HepG2 (cell line): Measurements from ENCODE around the gene PAPOLA. TPM values are rescaled to one million over a fixed set of nuclear protein-coding genes. Genes with fewer than 3 reads are reported as not detected.

ENCODE experiments used
- AGO2 ChIP-seq: fragments of 200-400 bp; formaldehyde crosslinking; optimal IDR thresholded peaks from 2 replicates; pipeline ENCODE3; 2017; ENCODE audit warnings: mild to moderate bottlenecking, low read depth, low read length, moderate library complexity
- AHDC1 ChIP-seq: sonication (generic); formaldehyde crosslinking; IDR thresholded peaks from 2 replicates; pipeline ENCODE4 v1.5.1; 2020; ENCODE audit warnings: mild to moderate bottlenecking, missing genetic modification reagents, borderline replicate concordance
- HIVEP1 ChIP-seq: sonication (generic); formaldehyde crosslinking; IDR thresholded peaks from 2 replicates; pipeline ENCODE4 v1.4.0; 2020; ENCODE audit warnings: mild to moderate bottlenecking, missing genetic modification reagents
- HOXA3 ChIP-seq: sonication (generic); formaldehyde crosslinking; IDR thresholded peaks from 2 replicates; pipeline ENCODE4 v1.5.0; 2020; ENCODE audit warnings: missing genetic modification reagents
- MAZ ChIP-seq, 2 experiments: sonication (generic) in 1 of 2; formaldehyde crosslinking in 1 of 2; IDR thresholded peaks; 2 replicates each; pipeline versions ENCODE4 v1.5.0 to v1.6.1; 2012 to 2020; ENCODE audit warnings: low read depth in 2 of 2, mild to moderate bottlenecking in 2 of 2, borderline replicate concordance in 1 of 2, improper control_type of control experiment in 1 of 2, low read length in 1 of 2, missing genetic modification reagents in 1 of 2, moderate library complexity in 1 of 2
- NFE2 ChIP-seq: sonication (generic); formaldehyde crosslinking; IDR thresholded peaks from 2 replicates; pipeline ENCODE4 v1.4.0; 2020; ENCODE audit warnings: missing genetic modification reagents
- NFIB ChIP-seq: sonication (generic); formaldehyde crosslinking; IDR thresholded peaks from 2 replicates; pipeline ENCODE4 v1.9.0; 2021; ENCODE audit warnings: missing genetic modification reagents, mild to moderate bottlenecking, borderline replicate concordance
- RBM39 ChIP-seq: fragments of 200-400 bp; formaldehyde crosslinking; IDR thresholded peaks from one replicate; pipeline ENCODE4 v1.6.1; 2018; ENCODE audit warnings: antibody characterized with exemption, mild to moderate bottlenecking, low read depth, low read length; ENCODE audit not compliant: poor library complexity, severe bottlenecking
- TCF7 ChIP-seq: sonication (generic); IDR thresholded peaks from 2 replicates; pipeline ENCODE4 v1.6.1; 2016; ENCODE audit warnings: antibody characterized with exemption, low read depth
- ZBTB1 ChIP-seq: sonication (generic); formaldehyde crosslinking; IDR thresholded peaks from 2 replicates; pipeline ENCODE4 v1.4.0; 2020; ENCODE audit warnings: missing genetic modification reagents, borderline replicate concordance
- ZNF431 ChIP-seq: sonication (generic); formaldehyde crosslinking; IDR thresholded peaks from 2 replicates; pipeline ENCODE4 v1.9.0; 2022; ENCODE audit warnings: missing genetic modification reagents, low read depth, mild to moderate bottlenecking, borderline replicate concordance
- ZNF468 ChIP-seq: sonication (generic); formaldehyde crosslinking; IDR thresholded peaks from 2 replicates; pipeline ENCODE4 v1.8.0; 2022; ENCODE audit warnings: mild to moderate bottlenecking, moderate library complexity, missing genetic modification reagents
- ZNF713 ChIP-seq: sonication (generic); formaldehyde crosslinking; IDR thresholded peaks from 2 replicates; pipeline ENCODE4 v1.4.0; 2020; ENCODE audit warnings: mild to moderate bottlenecking, missing genetic modification reagents
- ZSCAN25 ChIP-seq: sonication (generic); formaldehyde crosslinking; IDR thresholded peaks from 2 replicates; pipeline ENCODE4 v1.8.0; 2022; ENCODE audit warnings: mild to moderate bottlenecking, missing genetic modification reagents
- polyA plus RNA-seq, 8 experiments: library from polyadenylated mRNA; depleted of rRNA in 3 of 8; stranded (reverse) in 7 of 8; unstranded in 1 of 8; fragments of >200 nt; fragmentation: Illumina TruSeq in 4 of 8; extraction: Trizol in 4 of 8; gene quantifications; 2 replicates each; pipeline versions ENCODE4 v1.2.1 to v1.2.3, GENCODE V29; 2011 to 2016; ENCODE audit warnings: low read depth in 4 of 8, missing spikeins in 1 of 8, mixed read lengths in 1 of 8; ENCODE audit not compliant: insufficient read depth in 1 of 8
- total RNA-seq, 5 experiments: library from RNA; depleted of rRNA; stranded (reverse); fragments of >200 nt; fragmentation: Illumina TruSeq; extraction: Trizol; gene quantifications; 2 replicates each; pipeline ENCODE4 v1.2.3, GENCODE V29; 2016; ENCODE audit warnings: low read depth in 1 of 5
- TF ChIP-seq, protein P1 (sequence below): sonication (generic); formaldehyde crosslinking; IDR thresholded peaks from 2 replicates; pipeline ENCODE4 v1.4.0; 2020; ENCODE audit warnings: mild to moderate bottlenecking, missing genetic modification reagents
- TF ChIP-seq, protein P2 (sequence below): sonication (generic); formaldehyde crosslinking; conservative IDR thresholded peaks from 2 replicates; pipeline ENCODE4 v1.4.0; 2020; ENCODE audit warnings: missing genetic modification reagents

The PAPOLA gene
- total and polyA plus RNA-seq, 2 of the 13 experiments (the other 11 are each of a cell fraction or from before 2014, with no cell fraction given), result 103 to 151 TPM

- TF ChIP-seq MAZ (IDR thresholded peaks at IDR 0.05; ENCODE audit: borderline replicate concordance, low read depth, low read length) (no peak), MAZ (CRISPR knock-in tag; IDR thresholded peaks at IDR 0.05; ENCODE audit: low read depth) (no peak), AHDC1 (CRISPR knock-in tag) (no peak), NFE2 (CRISPR knock-in tag) (no peak), TCF7 (no peak), HOXA3 (CRISPR knock-in tag) (0 out of 2 replicates have a peak, but pooled peaks have one; percentile 2), ZNF713 (no peak), NFIB (CRISPR knock-in tag) (no peak), HIVEP1 (CRISPR knock-in tag) (no peak), RBM39 (no peak), AGO2 (no peak), ZNF468 (CRISPR knock-in tag) (no peak), ZBTB1 (CRISPR knock-in tag) (no peak), ZSCAN25 (CRISPR knock-in tag) (no peak), ZNF431 (CRISPR knock-in tag) (no peak)
- TF ChIP-seq, protein P1, sequence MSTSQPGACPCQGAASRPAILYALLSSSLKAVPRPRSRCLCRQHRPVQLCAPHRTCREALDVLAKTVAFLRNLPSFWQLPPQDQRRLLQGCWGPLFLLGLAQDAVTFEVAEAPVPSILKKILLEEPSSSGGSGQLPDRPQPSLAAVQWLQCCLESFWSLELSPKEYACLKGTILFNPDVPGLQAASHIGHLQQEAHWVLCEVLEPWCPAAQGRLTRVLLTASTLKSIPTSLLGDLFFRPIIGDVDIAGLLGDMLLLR (CRISPR knock-in tag), result no peak
- TF ChIP-seq, protein P2, sequence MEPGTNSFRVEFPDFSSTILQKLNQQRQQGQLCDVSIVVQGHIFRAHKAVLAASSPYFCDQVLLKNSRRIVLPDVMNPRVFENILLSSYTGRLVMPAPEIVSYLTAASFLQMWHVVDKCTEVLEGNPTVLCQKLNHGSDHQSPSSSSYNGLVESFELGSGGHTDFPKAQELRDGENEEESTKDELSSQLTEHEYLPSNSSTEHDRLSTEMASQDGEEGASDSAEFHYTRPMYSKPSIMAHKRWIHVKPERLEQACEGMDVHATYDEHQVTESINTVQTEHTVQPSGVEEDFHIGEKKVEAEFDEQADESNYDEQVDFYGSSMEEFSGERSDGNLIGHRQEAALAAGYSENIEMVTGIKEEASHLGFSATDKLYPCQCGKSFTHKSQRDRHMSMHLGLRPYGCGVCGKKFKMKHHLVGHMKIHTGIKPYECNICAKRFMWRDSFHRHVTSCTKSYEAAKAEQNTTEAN, result no peak
These were observed 90.6 kb downstream of the PAPOLA start (continued) for GRCh38 chr14:96592591-96593386.
